Fibroblast of skin of left biceps (primary cell): ENCODE data around the gene MAPK6.
"Not testable (repeated sequence)": the region's sequence is repeated elsewhere in the genome, so short reads cannot be mapped to it uniquely, and the experiment has no call there.

Source experiments
- DNase-seq, 2 experiments: peaks; one replicate each; pipeline ENCODE4 v3.0.0-alpha.2; 2013; ENCODE audit warnings: low read depth in 2 of 2

Gene MAPK6

GRCh38 chr15:52018693-52019393 lies at the start of gene MAPK6:
TSS of gene MAPK6 (plus strand) at chr15:52019219. CDS start at chr15:52046461, 27,242 bp downstream.
- peak; percentile 80 to 83 for DNase-seq

DNA sequence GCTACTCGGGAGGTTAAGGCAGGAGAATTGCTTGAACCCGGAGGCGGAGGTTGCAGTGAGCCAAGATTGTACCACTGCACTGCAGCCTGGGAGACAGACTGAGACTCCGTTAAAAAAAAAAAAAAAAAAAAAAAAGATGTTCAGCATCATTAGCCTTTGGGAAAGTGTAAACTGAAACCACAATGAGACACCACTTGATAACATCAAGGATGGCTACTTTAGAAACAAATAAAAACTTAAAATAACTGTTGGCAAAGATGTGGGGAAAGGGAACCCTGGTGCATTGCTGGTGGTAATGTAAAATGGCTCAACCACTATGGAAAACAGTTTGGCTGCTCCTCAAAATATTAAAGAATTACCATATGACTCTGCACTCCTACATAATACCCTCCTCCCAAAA lies 49.3 kb upstream of the MAPK6 start:
- no peak for DNase-seq

GRCh38 chr15:51970132-51970817 lies 48.7 kb upstream of the MAPK6 start:
- DNase-seq: no peak

DNA sequence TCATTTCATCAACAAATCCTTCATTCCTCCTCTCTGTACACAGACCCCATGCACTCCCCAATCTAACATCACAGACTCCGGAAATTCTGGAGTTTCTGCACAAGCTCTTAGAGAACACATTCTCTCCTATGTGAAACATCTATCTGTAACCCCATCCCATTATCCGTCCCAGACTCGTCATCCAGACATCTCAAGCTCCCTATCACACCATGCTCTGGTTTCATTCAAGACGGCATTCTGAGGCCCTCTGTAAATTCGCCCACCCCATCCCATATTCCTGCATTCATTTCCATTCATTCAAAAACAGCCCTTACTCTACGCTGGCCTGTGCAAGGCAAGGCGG lies 48.0 kb upstream of the MAPK6 start:
- DNase-seq: no peak

GRCh38 chr15:51971375-51972133 lies 47.5 kb upstream of the MAPK6 start, which contains the start of gene LEO1:
TSS of gene LEO1 (minus strand) at chr15:51971778. CDS start at chr15:51971745, 33 bp downstream.
- peak; percentile 96 for DNase-seq

DNA sequence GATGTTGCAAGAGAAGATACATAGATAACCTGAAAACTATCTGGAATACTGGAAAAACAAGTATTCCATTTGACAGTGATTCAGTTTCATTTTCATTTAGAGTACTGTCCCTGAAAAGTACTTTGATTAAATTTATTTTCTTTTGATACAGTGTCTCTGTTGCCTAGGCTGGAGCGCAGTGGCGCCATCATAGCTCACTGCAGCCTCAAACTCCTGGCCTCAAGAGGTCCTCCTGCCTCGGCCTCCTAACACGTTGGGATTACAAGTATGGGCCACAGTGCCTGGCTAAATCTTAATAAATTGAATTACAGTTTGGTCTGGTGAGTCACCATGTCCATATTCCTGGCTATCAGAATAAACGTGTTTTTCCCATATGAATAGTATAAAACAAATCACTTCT lies 45.8 kb upstream of the MAPK6 start:
- no peak for DNase-seq

DNA sequence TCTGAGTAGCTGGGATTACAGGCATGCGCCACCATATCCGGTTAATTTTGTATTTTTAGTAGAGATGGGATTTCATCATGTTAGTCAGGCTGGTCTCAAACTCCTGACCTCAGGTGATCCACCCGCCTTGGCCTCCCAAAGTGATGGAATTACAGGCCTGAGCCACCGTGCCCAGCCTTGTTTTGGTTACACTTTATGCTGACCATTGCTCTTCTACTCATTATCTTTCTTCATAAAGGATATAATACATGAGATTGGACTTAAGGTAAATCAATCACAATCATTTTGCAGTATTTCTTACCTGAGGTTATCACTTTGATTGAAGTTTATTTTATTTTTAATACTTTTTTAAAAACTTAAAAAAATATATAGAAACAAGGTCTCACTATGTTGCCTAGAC lies 45.2 kb upstream of the MAPK6 start:
- no peak for DNase-seq

DNA sequence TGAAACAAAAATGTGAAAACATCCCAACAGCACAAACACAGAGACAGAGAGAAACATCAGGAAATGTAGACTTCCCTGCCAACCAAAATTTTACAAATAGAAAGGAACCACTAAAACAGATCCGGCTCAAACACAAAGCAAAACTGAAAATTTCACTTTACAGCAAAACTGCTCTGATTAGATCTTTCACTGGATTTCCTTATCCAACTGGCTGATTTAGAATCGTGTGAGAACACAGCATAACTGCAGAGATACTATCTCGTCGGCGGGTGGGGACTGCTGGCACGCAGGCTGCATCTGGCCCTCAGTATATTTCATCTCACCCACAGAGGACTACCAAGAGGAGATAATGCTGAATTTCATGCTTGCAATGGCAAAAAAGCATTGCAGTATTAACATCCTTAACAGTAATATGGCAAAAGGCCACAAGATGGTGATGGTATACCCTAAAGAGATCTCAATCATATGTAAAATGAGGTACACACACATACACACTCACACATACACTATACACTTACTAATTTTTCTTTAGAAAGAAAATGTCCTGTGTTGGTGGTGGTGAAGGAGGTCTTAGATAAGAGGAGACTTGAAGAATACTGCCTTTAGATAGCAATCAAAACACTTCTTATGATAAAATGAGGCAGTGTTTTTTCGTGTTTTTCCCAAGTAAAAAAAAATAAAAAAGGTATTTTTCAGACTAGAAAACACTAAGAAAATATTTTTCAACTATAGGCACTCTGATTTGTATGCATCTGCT lies 36.8 kb upstream of the MAPK6 start:
- DNase-seq: peak; percentile 56 to 58

- DNase-seq: no peak
These were observed 36.3 kb upstream of the MAPK6 start for GRCh38 chr15:51982770-51983103.

DNA sequence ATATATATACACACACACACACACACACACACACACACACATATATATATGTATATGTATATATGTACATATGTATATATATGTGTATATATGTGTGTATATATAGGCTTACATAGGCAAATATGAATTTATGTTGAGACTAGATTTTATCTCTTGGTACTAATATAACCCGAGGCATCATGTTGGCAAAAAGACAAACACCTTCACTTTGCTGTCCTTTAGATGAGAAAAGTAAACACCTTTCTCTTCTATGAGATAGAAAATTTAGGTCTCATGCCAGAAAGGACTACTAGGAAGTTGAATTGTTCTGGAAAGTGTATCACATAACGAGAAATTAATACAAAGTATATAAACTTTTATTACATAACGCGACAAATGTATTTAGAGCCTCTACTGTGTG lies 27.9 kb upstream of the MAPK6 start:
- DNase-seq: no peak

- DNase-seq: no peak
These were observed 26.1 kb upstream of the MAPK6 start for GRCh38 chr15:51992953-51993352.

DNA sequence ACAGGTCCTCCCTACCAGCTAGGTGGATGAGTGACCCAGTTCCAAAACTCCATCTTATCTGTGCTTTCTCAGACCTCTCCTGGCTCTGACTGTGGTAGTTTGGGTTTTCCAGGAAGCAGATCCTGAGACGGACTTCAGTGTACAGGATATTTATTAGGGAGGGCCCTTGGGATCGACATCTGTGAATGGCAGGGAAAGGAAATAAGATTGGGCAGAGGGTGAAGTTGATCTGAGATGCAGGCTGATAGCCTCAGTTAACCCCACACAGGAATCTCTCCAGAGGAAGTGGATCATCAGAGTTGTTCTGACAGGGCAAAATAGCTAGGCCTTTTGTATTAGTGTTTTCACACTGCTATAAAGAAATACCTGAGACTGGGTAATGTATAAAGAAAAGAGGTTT lies 16.7 kb upstream of the MAPK6 start:
- no peak for DNase-seq

- DNase-seq: not testable (repeated sequence)
These were observed 15.9 kb upstream of the MAPK6 start for GRCh38 chr15:52003089-52003488.

DNA sequence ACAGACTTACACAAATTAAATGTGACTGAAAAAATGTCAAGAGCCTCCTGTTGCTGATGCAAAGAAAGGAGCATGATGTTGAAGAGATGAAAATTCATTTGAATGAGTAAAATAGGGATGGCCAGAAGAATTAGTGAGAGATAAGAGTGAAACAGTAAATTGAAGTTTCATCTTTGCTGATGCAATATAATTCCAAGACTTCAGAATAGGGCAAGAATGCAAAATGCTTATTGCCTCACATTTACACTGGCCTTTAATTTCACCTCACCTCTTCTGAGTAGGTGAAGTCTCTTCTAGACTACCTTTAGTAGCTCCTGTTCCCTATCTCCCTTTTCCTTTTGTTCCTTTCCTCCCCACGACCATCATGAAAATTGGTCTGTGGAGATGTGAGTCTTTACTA lies 15.3 kb upstream of the MAPK6 start:
- DNase-seq: no peak

GRCh38 chr15:52004806-52005205 lies 14.2 kb upstream of the MAPK6 start:
- DNase-seq: no peak

- DNase-seq: no peak
These were observed 13.0 kb upstream of the MAPK6 start for GRCh38 chr15:52005748-52006701.

DNA sequence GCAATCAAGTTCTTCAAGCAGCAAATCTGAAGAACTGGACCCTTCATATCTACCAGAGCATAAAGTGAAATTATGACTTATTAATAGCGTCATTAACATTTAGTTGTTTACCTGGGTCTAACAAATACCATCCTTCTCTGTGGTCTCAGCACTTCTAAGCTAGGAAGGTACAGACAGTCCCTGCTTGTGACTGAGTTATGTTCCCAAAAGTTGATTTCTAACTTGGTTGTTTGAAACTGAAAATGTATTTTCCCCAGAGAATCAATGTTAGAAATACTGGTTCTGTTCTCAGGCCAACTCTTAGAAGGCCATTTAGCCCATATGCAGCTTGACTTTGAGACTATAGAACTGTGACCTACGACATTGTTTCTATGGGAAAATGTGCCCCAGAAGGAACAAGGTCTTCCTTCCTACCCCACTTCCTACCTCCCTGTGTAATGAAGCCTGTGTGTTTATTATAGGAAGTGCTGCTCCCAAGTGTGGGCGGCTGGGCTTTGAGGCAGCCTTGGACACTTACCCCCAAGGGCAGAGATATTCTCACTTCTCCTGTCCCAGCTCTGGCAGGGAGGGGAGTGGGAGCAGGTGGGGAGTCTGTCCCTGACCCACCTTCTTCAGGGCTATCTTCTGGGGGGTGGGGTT lies 12.2 kb upstream of the MAPK6 start:
- DNase-seq: no peak

DNA sequence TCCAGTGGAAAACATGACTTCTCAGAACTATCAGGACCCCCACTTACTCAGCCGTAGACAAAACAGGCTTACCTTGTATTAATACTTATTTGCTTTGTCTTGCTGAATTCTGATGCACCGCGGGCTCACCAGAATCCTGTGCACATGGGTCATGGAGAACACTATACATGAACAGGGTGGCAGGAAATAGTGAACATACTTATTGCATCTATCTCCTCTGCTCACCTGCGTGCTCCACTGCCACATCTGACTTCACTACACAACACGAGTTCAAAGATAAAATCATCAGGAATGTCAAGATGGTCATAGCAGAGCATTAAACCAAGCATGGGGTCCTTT lies 10.7 kb upstream of the MAPK6 start:
- DNase-seq: no peak

- DNase-seq: no peak
These were observed 10.2 kb upstream of the MAPK6 start for GRCh38 chr15:52008698-52009434.
